ENCODE data around the gene HMGXB3.
A peak's percentile ranks its signal among the peaks of the same experiment; 100 is the strongest.
"Not testable (repeated sequence)": the region's sequence is repeated elsewhere in the genome, so short reads cannot be mapped to it uniquely, and the experiment has no call there.

The HMGXB3 gene

DNA sequence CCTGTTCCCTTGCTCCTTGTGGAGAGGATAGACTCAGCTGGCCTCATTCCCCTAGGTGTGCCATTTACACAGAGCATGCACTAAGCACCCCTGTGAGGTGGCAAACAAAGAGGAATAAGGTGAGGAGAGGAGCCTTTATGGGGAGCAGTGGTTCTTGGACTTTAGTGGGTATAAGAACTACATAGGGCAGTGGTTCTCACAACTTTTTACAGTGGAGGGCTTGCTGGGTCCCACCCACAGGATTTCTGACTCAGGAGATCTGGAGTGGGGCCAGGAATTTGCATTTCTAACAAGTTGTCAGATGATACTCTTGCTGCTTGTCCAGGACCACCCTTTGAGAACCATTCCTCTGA is 43.8 kb downstream of the HMGXB3 start:
- no peak for DNase-seq
- intact Hi-C loops (cut with DNase I) = no loop called here

DNA sequence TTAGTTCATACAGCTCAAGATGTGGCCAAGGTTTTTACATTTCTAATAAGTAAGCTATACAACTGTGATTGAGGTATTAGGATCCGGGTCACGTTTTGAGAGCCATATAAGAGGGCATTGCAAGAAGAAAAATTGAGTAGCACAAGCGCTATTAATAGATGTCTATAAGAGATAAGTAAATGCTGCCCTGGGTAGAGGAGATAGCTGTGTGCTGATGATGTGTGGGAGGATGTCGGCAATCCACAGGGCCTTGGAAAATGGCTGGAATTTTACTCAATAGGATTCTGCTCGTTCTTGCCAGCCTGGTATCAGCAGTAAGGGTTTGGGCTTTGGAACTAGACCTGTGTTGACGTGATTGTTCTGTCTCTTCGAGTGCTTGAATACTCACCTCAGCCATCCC is 44.2 kb downstream of the HMGXB3 start:
- DNase-seq = no peak
- intact Hi-C loops (cut with DNase I) = no loop called here

DNA sequence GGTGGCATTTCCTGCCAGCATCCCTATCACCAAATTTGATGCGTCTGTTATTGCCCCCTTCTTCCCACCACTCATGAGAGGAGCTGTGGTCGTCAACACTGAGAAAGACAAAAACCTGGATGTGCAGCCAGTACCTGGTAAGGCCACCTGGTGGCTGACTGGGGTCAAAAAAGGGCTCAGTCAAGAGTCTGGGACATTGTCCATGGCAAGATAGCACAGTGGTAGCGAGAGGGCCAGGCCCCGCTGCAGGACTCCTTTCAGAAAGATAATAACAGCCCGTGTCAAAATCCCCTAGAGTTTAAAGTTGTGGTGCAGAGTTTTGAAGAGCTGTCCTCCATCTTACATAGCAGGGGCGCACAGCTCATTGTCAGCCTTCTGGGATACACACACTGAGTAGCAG is 45.0 kb downstream of the HMGXB3 start:
- no peak for DNase-seq
- intact Hi-C loops (cut with DNase I) = no loop called here

- intact Hi-C loops (cut with DNase I) = no loop called here
These were observed 45.5 kb downstream of the HMGXB3 start for GRCh38 chr5:150046031-150046430.

DNA sequence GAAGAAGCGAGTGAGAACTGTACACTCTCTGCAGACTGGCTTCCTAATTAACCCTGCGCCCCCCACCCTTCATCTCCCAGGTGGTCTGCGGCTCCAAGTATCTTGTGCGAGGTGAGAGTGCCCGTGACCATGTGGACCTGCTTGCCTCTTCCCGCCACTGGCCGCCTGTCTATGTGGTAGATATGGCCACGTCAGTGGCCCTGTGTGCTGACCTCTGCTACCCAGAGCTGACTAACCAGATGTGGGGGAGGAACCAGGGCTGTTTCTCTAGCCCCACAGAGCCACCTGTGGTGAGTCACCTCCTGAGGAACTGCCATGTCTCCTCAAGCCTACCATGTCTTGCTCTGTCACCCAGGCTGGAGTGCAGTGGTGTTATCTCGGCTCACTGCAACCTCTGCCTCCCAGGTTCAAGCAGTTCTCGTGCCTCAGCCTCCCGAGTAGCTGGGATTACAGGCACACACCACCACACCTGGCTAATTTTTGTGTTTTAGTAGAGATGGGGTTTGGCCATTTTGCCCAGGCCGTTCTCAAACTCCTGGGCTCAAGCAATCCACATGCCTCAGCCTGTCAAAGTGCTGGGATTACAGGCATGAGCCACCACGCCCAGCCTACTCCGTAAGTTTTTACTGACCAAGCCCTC is 49.8 kb downstream of the HMGXB3 start:
- intact Hi-C loops (cut with DNase I); DNase-seq: not testable (repeated sequence)

More at GRCh38 chr5:150046031-150046430, 45.5 kb downstream of the HMGXB3 start:
- DNase-seq = no peak

DNA sequence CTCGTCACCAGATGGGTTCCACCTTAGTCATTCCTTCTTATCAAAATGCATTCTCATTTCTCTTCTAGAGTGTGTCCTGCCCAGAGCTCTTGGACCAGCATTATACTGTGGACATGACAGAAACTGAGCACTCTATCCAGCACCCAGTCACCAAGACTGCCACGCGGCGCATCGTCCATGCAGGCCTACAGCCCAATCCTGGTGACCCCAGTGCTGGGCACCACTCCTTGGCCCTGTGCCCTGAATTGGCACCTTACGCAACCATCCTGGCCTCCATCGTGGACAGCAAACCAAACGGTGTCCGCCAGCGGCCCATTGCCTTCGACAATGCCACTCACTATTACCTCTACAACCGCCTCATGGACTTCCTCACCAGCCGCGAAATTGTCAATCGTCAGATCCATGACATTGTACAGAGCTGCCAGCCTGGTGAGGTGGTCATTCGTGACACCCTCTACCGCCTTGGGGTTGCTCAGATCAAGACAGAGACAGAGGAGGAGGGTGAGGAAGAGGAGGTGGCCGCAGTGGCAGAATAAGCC is 51.2 kb downstream of the HMGXB3 start:
- peak in 1 of 42 donors; percentile 37 for DNase-seq
- intact Hi-C loops (cut with DNase I) = no loop called here

GRCh38 chr5:150052226-150052955 is 51.9 kb downstream of the HMGXB3 start:
- intact Hi-C loops (cut with DNase I) = no loop called here
- peak in 3 of 42 donors; percentile 8 to 22 (median 19) for DNase-seq

GRCh38 chr5:150052956-150053712 is 52.6 kb downstream of the HMGXB3 start:
- DNase-seq = peak in 2 of 42 donors; percentile 7 to 32
- intact Hi-C loops (cut with DNase I) = no loop called here

GRCh38 chr5:150053713-150054392 is 53.3 kb downstream of the HMGXB3 start:
- intact Hi-C loops (cut with DNase I) = no loop called here
- peak in 2 of 42 donors; percentile 5 to 32 for DNase-seq

DNA sequence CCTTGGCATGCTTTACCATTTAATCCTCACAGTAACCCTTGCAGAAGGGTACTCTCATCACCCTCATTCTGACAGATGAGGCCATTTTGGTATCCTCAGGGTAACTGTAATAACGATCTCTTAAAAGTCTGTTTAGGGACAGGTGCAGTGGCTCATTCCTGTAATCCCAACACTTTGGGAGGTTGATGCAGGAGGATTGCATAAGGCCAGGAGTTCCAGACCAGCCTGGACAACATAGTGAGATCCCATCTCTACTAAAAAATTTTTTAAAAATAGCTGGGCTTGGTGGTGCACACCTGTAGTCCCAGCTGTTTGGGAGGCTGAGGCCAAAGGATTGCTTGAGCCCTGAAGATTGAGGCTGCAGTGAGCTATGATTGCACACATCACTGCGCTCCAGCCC is 54.0 kb downstream of the HMGXB3 start:
- intact Hi-C loops (cut with DNase I) = no loop called here
- DNase-seq = peak in 2 of 42 donors; percentile 2 to 16

DNA sequence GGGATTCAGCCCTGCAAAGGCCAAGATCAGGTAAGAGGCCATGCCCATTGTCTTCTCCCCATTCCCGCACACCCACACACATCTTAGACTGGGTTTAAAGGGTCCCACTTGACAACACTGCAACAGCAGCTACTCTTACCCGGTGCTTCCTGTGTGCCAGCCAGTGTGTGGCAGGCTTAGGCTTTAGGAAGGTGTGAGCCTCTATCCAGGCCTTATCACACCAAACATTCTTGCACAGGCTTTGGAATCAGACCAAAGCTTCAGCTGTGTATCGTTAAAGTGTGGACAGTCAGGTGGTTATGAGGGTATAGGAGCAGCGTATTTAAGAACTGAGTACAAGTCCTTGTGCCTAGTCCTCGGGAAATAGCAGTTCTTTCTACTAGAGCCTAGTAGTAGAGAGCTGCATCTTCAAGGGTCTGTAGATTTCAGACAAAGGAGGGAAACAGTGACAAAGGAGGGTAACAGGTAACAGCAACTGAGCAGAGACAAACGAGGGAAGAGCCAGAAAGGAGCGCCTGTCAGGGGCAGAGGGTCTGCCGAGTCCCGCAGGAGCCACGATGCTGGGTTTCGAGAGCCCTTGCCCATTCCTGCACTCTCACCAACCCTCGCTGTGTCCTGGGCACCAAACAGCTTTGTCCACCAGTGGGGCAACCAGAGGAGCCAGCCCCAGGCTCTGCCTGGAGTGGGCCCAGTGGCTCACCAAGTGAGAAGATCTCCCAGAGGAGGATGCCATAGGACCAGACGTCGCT is 55.0 kb downstream of the HMGXB3 start:
- intact Hi-C loops (cut with DNase I) = no loop called here
- peak in 4 of 42 donors; percentile 6 to 23 (median 16) for DNase-seq

GRCh38 chr5:150056075-150056443 is 55.5 kb downstream of the HMGXB3 start:
- DNase-seq = peak in 3 of 42 donors; percentile 17 to 40 (median 31)
- intact Hi-C loops (cut with DNase I) = no loop called here

- intact Hi-C loops (cut with DNase I) = no loop called here
- peak in 5 of 42 donors; percentile 8 to 42 (median 23) for DNase-seq
These were observed 56.5 kb downstream of the HMGXB3 start for GRCh38 chr5:150057052-150057451.

DNA sequence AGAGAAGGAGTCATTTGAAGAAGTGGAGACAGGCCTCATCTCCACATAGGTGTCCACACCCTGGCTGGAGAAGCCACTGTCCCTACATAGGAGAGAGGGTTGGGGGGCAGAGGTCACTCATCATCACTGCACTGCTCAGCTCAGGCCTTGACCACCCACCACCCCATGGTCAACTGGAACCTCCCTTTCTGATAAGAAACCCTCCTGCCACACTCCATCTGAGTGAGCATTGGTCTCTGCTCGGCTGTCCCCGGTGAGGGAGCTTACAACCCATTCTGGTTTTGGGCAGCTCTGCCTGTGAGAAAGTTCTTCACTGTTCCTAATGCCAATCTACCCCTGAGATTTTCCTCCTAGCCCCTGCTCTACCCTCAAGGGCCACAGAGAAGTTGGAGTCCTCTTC is 57.0 kb downstream of the HMGXB3 start:
- peak in 2 of 42 donors; percentile 6 to 10 for DNase-seq
- intact Hi-C loops (cut with DNase I) = no loop called here

- intact Hi-C loops (cut with DNase I) = no loop called here
- DNase-seq = peak in 3 of 42 donors; percentile 1 to 26 (median 7)
These were observed 57.5 kb downstream of the HMGXB3 start for GRCh38 chr5:150057996-150058395.

GRCh38 chr5:150058480-150059126 is 58.1 kb downstream of the HMGXB3 start:
- intact Hi-C loops (cut with DNase I) = no loop called here
- peak in 16 of 42 donors; percentile 28 to 66 (median 43) for DNase-seq

GRCh38 chr5:150059623-150060022 is 59.1 kb downstream of the HMGXB3 start:
- intact Hi-C loops (cut with DNase I) = no loop called here

DNA sequence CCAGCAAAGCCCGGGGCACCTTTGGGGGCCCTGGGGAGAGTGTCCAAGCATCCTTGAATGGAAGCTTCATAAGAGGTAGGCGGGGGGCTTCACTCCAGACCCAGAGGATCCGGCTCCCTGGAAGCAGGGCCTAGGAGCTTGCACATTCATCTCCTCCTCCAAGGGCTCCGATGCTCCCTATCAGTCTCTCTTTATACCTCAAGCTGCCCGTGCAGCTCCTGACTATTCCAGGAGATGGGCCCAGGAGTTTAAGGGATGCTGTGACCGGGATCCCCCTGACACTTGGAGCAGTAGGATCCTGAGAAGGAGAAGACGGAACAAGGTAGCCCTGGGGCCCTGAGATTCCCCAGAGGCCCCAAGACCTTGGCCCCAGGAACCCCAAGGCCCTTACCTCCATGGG is 59.9 kb downstream of the HMGXB3 start:
- DNase-seq = peak in 3 of 42 donors; percentile 7 to 25 (median 10)
- intact Hi-C loops (cut with DNase I) = no loop called here

More at GRCh38 chr5:150059623-150060022, 59.1 kb downstream of the HMGXB3 start:
- peak in 3 of 42 donors; percentile 13 to 36 (median 23) for DNase-seq
